GM12872 (cell line): ENCODE results near the gene ZCCHC14.

ENCODE experiments used
- TF ChIP-seq, protein P1 (sequence below): IDR thresholded peaks from 3 replicates; pipeline ENCODE4 v1.5.1; 2011; ENCODE audit warnings: low read depth, mild to moderate bottlenecking, low read length, moderate library complexity; ENCODE audit not compliant: insufficient read depth

Gene ZCCHC14

DNA sequence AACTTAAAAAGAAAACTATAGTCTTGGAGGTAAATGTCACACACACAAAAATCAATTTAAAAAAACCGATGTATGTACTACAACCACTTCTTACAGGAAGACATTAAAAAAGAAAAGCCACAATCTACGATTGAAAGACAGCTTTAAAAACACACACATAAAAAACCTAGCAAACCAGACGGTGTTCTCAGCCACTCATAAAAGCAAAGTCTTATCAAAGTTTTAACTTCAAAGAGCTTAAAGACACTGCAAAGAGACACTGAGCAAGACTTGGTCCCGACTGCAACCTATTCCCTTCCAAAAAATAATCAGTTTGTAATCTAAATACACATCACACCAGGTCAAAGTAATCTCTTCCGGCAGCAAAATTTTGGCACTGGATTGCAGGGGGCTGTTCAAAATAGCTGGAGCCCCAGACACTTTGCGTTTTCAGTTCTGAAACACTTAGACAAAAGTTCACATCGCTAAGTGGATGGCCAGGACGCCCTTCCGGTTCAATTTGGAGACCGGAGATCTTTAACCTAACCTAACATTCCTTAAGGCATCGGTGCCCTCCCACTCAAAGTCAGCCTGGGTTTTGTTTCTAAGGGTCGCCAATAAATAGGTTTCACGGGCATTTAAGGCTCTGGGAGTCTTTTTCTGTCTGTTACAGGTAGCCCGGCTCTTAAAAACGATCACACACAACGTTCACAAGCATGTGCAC lies 2.6 kb downstream of the ZCCHC14 start:
- TF ChIP-seq, protein P1, sequence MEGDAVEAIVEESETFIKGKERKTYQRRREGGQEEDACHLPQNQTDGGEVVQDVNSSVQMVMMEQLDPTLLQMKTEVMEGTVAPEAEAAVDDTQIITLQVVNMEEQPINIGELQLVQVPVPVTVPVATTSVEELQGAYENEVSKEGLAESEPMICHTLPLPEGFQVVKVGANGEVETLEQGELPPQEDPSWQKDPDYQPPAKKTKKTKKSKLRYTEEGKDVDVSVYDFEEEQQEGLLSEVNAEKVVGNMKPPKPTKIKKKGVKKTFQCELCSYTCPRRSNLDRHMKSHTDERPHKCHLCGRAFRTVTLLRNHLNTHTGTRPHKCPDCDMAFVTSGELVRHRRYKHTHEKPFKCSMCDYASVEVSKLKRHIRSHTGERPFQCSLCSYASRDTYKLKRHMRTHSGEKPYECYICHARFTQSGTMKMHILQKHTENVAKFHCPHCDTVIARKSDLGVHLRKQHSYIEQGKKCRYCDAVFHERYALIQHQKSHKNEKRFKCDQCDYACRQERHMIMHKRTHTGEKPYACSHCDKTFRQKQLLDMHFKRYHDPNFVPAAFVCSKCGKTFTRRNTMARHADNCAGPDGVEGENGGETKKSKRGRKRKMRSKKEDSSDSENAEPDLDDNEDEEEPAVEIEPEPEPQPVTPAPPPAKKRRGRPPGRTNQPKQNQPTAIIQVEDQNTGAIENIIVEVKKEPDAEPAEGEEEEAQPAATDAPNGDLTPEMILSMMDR, result no peak

DNA sequence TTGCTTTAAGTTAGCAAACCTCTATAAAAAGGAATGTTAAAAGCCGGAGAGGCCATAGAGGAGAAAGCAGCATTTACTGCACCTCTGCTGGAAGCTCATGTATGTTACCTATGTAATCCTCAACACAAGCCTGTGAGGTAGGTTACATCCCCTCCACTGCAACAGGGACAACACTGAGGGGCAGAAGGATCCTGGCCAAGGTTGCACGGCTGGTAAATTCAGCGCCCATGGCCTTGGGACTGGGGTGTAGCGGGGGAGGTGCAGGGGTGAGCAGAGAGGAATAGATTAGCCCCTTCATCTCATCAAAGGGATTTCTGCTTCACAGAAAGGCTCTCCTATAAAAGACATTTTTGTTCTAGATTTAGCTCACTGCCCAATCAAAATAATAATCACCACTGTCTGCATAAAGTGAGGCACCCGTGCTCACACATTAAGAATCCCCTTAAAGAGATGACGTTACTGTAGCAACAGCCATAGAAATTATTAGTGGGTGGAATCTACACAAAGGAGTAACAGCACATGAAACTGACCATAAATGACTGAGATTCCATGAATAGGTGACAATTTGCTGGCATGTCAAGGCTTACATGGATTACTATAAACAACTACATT lies 3.3 kb downstream of the ZCCHC14 start:
- TF ChIP-seq, protein P1, result no peak

DNA sequence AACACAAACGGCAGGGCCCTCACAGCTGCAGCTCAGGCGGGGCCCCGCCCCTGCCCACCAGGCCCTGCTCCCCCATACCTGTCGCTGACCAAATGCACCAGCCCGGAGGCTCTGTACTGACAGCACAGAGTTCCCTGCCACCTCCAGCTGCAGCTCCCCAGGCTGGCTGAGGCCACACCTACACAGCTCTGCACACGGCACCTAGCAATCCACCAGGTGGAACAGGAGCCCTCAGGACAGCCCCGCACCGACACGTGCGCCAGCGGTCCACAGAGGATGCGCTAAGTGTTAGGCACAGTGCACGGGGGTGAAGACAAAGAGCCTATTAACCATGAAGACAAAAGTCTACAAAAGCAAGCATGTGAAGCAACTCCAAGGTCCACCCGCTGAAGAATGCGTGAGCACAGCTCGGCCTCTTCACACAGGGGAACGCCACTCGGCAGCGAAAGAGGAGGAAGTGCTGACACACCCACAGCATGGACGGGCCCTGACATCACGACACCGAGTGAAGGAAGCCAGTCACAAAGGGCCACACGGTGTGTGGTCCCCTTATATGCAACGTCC lies 5.4 kb downstream of the ZCCHC14 start:
- TF ChIP-seq, protein P1, result no peak

DNA sequence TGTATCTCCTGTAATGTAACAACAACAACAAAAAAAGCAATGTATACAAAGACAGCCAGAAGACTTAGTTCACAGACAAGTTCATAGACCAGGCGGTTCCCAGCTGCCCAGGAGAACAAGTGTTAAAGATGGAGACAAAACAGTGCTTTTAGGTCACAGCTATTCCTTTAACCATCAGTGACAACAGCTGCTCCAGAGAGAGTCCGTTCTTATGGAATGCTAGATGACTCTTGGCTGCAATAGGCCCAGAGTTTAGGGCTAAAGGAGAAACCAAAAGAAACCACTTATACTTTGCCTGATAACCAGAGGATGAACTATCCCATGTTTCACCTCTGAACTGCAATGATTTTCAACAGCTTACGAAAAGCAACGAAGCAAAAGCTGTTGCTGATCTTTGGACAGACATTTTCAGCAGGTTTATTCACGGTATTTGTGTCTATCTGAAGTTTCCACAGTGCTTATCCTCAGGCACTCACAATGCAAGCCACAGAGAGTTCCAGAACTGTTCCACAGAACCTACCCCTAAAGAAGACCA lies 6.0 kb downstream of the ZCCHC14 start:
- TF ChIP-seq, protein P1, result no peak

DNA sequence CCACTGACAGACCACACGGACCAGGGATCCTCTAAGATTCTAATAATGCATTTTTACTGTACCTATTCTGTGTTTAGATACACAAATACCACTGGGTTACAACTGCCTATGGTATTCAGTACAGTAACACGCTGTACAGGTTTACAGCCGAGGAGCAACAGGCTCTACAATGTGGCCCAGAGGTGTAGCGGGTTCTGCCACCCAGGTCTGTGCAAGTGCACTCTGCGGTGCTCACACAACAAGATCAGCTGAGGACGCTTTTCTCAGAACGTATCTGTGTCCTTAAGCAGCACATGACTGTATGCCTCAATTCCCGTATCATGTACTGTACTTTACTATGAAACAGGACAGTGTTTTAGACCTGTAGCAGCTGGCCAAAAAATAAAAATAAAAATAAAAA lies 6.5 kb downstream of the ZCCHC14 start:
- TF ChIP-seq, protein P1, result no peak

DNA sequence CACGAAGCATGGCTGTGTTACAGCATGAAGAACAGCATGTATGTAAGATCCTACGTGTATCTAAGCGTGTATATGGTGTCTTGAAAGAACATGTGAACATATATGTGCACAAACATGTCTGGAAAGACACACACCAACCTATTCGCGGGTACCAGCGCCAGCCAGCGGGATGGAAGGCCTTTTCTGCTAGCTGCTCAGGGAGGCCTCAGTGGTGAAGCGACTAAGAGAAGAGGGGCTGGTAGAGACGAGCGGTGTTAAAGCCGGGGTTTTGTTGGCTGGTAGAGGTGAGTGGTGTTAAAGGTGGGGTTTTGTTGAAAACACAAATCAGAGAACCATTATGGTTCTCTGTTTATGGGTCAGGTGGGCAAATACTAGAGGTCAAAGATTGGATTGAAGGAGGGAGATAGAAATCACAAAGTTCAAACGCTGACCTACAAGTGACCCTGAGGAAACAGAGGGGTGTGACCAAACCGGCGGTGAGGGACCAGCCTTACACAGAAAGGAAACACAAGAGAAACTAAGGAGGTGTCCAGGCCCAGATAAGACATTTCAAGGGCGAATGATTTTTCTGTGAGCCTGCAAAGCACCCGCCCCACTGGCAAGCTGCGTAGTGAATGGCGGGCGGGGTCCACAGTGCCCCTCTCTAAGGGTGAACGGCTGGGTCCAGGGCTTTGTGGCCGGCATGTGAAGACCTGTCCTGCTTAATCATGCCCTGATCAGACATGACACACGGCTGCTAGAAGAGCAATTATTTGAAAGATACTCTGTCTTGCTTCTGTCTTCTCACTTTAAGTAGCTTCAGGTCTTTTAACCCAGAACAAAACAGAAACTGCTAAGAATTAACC lies 8.1 kb downstream of the ZCCHC14 start:
- TF ChIP-seq, protein P1, result no peak

DNA sequence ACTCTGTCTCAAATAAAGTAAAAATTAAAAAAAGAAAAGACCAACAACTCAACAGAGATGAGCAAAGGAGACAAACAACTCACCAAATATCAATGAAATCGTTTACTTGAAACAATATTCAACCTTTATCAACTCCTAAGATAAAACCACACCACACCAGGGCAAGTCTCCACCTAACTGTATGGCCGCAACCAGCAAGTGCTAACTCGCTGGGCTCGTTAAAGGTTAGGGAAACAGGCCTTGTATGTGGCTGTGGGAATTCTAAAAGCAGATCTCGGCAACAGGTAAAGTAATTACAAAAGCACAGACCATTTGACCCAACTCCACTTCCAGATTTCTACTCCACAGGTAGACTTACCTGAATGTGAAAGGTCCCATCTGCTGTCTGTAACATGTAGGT lies 9.3 kb downstream of the ZCCHC14 start:
- TF ChIP-seq, protein P1, result no peak
